Measurements from ENCODE around the gene STAG2.

DNA sequence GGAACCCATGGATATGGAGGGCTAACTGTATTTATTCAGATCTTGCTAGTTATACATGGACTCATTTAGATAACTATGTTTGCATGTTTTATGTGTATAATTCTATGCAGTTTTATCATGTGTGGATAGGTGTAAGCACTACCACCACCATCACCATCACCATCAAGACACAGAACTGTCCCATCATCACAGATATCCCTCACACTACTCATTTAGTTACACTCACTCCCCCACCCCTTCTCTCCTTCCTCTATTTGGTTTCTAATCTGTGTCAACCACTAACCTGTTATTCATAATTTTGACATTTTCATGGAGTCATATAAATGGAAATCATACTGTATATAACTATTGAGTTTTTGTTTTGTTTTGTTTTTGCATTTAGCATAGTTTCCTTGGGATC, 43.7 kb downstream of the STAG2 start:
- no peak for TF ChIP-seq POLR2A (IDR thresholded peaks at IDR 0.05; ENCODE audit: low read depth, low read length)
- TF ChIP-seq POLR2AphosphoS5 (IDR thresholded peaks at IDR 0.05; ENCODE audit: low read depth, low read length): no peak
- TF ChIP-seq TAF1 (IDR thresholded peaks at IDR 0.05; ENCODE audit: borderline replicate concordance, low read depth, low read length): no peak
